Femur (tissue), 1 donor: ENCODE data around the gene PDE6A.

Experiments used
- DNase-seq: peaks from one replicate; pipeline ENCODE4 v3.0.0-alpha.2; 2017

PDE6A gene

GRCh38 chr5:149944666-149945065 is at the start of gene PDE6A:
Gene PDE6A (minus strand): TSS chr5:149944793. CDS start chr5:149944673, 120 bp downstream.
- no peak for DNase-seq

DNA sequence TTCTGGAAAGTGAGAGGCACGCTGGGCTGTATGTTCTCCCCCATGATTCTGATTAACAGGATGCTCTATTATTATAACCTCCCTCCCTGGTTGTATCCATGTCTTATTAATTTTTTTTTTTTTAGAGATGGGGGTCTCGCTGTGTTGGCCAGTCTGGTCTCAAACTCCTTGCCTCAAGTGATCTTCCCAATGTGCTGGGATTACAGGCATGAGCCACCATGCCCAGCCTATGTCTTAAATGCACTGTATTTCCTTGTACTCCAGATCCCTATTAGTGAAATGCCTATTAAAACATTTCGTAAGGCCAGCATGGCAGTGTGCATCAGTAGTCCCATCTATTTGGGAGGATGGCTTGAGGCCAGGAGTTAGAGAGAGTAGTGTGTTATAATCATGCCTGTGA is 48.9 kb upstream of the PDE6A start:
- DNase-seq, result no peak

GRCh38 chr5:149990518-149991376 is 46.2 kb upstream of the PDE6A start:
- DNase-seq, result peak; percentile 77

DNA sequence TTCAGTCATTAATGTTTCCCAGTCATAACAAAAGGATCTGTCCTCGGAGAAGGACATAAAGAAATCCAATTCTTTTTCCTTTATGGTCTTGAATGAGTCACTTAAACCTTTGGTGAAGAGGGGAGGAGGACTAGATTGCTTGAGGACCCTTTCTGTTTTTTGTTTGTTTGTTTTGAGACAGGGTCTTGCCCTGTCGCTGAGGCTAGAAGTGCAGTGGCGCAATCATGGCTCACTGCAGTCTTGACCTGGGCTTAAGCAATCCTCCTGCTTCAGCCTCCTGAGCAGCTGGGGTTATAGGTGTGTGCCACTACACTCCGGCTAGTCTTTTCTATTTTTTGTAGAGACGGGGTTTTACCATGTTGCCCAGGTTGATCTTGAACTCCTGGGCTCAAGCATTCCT is 43.5 kb upstream of the PDE6A start:
- DNase-seq, result no peak

DNA sequence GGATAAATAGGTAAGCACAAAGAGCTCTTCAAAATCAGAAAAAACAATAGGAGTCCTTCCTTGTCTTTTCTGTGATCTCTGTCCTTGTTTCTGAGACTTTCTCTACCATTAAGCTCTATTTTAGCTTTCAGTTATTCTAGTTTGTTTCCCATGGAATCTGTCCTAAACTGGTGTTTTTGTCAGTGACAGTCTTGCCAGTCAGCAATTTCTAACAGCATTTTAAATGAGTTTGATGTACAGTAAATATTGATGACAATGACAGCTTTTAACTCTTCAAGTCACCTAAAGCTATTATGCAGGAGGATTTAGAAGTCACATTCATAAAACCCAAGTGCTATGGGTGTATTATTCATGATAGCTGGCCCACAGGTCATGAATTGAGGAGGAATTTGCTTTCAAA is 37.9 kb upstream of the PDE6A start:
- DNase-seq, result no peak

- no peak for DNase-seq
Measured at GRCh38 chr5:149981206-149981605, 36.6 kb upstream of the PDE6A start.

DNA sequence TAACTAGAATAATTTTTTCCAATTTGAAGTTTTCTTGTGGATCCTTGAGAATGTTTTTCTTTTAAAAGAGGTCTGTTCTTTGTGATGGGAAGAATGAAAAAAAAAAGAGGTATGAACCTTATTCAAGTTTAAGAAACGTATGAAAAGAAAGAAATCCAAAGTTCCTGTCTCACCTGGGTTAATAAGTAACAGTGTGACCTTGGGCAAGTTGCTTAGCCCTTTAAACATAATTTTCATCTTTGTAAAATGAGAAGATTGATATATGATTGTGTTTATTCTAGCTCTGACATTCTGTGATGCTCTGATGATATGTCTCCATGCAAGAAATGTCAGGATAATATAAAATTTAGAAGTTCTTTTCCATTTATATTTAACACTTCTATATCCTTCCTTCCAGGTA is 35.3 kb upstream of the PDE6A start:
- no peak for DNase-seq

DNA sequence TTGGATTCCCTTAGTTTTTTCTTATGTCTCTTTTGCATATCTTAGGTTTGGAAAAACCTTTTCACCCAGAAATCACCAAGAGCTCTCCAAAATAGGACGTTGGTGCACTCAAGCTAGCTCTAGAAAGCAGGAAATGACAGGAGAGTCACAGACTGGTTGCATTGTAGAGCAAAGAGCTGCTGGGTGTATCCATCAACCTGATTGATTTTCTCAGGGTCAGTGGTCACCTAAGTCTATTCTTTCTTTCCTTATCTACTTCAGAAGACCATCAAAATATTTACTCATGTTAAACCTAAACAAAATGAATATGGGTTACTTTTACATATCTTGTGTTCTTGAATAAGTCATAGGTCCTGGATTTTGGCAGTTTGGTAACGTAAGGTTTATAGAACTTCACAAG is 30.8 kb upstream of the PDE6A start:
- DNase-seq, result no peak

DNA sequence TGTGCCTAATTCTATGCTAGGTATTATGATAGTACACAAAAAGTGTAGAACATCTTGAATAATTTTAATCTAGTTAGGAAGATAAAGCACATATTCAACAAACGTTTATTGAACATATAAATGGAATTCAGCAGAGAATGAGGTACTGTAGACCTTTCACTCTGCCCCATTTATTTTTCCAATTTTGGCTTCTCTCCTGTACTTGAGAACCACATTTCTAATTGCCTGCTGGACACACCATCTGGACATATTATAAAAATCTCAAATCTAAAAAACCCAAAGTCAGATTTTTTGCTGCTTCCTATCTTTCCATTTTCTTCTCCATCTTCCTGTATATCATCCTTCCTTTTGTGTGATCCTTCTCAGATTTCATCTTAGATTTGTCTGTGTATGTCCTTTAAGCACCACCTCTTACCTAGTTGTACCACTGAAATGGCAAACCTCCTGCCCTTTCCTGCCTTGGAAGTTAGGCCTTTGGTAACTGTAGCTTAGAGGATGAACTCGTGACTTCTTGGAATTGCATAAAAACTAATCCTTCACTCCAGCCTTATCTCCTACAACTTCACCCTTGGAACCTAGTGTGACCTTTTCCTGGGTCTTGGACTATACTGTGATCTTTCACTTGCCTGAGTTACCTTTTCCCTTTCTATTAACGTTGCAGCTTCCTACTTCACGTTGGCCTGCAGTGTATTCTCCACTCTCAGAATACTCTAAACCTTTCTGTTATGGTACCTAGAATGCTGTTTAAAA is 24.8 kb upstream of the PDE6A start:
- no peak for DNase-seq

- no peak for DNase-seq
Measured at GRCh38 chr5:149966946-149967345, 22.4 kb upstream of the PDE6A start.

DNA sequence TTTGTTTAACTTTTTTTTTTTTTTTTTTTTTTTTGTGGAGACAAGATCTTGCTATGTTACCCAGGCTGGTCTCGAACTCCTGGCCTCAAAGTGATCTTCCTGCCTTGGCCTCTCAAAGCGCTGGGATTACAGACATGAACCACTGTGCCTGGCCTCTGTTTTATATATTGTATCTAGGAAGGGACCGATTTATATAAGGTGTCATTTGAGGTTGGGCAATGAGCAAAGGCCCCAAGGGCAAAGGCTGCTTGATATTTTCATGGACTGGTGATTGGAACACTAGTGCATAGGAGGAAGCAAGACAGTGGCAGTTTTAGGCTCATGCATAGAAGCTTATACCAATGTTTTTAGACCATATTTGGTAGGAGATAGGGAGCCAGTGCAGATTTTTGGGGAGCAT is 19.1 kb upstream of the PDE6A start:
- DNase-seq, result no peak

- DNase-seq, result no peak
Measured at GRCh38 chr5:149962601-149963300, 18.2 kb upstream of the PDE6A start.

GRCh38 chr5:149961957-149962409 is 17.4 kb upstream of the PDE6A start:
- DNase-seq, result no peak

DNA sequence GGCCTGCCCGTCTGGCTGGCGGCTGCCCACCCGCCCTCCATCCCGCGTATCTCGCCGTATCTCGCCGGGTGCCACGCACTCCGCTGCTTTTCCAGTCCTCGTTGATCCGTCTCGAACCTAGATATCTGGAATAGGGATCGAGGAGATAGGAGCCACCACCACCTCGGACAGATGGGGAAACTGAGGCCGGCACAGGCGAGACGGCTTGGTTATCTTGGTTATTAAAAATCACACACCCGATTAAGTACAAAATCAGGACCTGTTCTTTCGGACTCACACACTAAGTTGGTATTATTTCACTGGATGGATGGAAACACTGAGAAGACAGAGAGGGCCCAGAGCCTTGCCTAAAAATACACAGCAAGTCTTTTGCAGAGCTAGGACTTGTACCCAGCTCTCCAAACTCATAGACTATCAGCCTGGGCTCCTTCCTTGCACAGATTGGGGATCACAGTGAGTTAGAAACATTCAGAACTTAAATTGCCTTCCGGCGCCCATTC is 16.6 kb upstream of the PDE6A start:
- DNase-seq, result no peak

DNA sequence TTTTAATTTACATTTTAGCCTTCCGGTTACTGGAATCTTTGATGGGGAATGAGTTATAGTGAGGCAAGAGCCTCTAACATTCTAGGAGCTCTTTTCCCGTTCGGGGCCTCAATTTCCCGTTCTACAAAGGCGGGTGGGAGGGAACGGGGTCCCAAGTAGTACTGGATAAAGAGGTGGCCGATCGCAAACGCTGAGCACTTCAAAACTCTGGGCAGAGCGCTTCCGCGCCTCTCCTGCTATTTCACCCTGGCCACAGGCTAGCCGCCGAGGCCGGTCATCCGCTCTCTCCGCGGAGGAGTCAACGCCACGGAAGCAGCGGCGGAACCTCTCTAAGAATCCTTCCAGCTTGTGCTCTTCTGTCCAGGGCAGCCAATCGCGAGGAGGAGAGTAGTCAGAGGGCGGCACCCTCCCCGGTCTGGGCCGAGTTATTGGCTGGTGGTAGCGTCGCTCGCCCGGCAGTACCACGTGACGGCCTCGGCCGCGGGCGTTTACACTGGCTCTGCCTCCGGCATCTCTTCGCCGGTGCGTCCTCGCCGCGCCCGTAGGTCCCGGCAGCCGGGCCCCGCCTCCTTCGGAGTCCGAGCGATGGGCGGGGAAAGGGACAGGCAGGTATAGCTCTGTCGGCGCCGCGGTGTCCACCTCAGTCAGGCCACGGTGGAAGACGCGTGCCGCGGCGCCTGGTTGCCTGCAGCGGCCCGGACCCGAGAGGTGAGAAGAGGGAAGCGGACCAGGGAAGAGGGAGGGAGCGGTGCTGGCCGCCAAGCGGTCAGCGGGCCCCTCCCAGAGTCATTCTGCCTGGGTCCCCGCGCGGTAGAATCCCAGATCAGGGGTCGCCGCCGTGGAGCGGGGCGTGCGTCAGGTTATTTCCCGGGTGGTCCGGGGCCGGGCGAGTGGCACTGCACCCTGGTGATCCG is 15.9 kb upstream of the PDE6A start, which contains the start of gene SLC26A2:
SLC26A2 (plus strand) TSS at position 487 of the 914 bp plus-strand sequence. CDS start 16,895 bp downstream, outside the sequence.
- DNase-seq, result peak; percentile 99

GRCh38 chr5:149959406-149960236 is 15.0 kb upstream of the PDE6A start:
- no peak for DNase-seq

DNA sequence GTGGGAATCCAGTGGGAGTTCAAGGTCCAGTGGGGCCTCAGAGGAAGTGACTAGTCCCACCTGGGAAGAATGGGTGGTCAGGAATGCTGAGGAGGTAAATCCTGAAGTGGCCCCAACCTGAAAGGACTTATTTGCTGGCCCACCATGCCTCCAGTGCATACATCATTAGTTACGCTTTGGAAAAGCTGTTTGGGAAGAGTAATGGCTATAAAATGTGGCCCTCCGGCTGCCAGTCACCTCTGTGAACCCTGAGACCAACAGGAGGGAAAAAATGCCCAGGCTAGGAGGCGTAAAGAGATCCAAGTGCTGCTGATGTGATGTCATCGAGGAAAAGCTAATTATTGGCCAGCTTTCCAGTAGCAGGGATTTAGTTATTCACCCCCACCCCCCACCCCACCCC is 13.3 kb upstream of the PDE6A start:
- DNase-seq, result no peak

- no peak for DNase-seq
Measured at GRCh38 chr5:149956685-149957084, 12.1 kb upstream of the PDE6A start.

DNA sequence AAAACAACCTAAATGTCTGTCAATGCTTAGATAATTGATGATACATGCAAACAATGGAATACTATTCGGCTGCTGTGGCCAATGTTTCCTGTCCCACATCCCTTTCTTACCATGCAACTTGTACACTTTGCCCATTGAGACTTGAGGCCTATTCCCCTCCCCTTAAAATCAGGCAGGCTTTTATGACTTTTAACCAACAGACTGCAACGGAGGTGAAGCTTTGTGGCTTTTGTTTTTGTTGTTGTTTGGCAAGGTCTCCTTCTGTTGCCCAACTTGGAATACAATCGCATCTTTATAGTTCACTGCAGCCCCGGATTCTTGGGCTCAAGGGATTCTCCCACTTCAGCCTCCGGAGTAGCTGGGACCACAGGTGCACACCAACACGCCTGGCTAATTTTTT is 10.2 kb upstream of the PDE6A start:
- DNase-seq, result no peak

DNA sequence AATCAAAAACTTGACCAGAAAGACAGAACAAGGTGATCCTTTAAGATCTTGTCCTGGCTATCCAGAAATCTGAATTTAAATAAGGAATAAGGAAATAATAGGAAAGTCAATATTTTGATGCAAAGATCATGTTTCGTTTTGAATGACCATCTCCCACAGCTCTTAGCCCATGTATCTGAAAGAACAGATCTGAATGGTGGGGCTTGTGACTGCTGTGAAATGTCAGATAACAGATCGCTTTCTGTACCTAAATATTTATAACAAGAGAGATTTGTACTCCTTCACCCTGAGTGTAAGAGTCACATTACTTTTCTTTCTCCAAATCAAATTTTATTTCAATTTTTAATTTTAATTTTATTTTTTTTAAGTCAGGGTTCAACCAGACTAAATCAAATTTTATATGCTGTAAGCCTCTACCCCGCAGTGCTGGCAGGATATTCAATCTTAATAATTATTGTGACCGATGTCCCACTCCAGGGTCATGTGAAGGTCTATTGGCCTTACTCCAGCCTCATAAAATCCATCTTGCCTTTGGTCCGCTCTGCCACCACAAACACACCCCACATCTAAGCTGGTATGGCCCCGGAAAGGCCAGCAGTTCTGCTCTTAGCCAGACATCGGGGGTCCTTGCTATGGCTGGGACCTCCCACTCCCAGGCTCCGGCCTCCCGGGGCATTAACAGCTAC is 9.0 kb upstream of the PDE6A start:
- no peak for DNase-seq
